ENCODE results near the gene ADARB2. TPM values are rescaled to one million over a fixed set of nuclear protein-coding genes. Genes with fewer than 3 reads are reported as not detected.

ADARB2 gene
- total and polyA plus RNA-seq, 4 experiments from 2014 or later: 13.5 to 14.1 TPM; not detected in 2

- no peak overlapping the region for H3K27ac ChIP-seq (ENCODE audit: low read depth, low read length)
- no peaks in the 10 kb centered on the region for H3K36me3 ChIP-seq (ENCODE audit: insufficient read depth, low read length)
- no peak overlapping the region for H3K27ac Mint-ChIP-seq
- no peaks in the 10 kb centered on the region for H3K4me1 Mint-ChIP-seq
- no peaks in the 10 kb centered on the region for H3K9me3 ChIP-seq (ENCODE audit: control insufficient read depth in 1 of 2, low read length in 2 of 2)
- DNase-seq: no peak
- no peaks in the 10 kb centered on the region for H3K36me3 Mint-ChIP-seq
- no peaks in the 10 kb centered on the region for H3K27me3 ChIP-seq (ENCODE audit: insufficient read depth, low read length)
- no peaks in the 10 kb centered on the region for H3K9me3 Mint-ChIP-seq
- H3K4me1 ChIP-seq (ENCODE audit: insufficient read depth, low read length): no peaks in the 10 kb centered on the region
- CTCF ChIA-PET (ENCODE audit: partially characterized antibody): no interaction called here
- POLR2A ChIA-PET (ENCODE audit: partially characterized antibody): no interaction called here
- intact Hi-C loops (cut with micrococcal nuclease): no loop called here
- no peak overlapping the region for H3K4me3 Mint-ChIP-seq
- no peak overlapping the region for H3K4me3 ChIP-seq (ENCODE audit: low read length in 2 of 2)
- peaks cover 6 to 8% of the 10 kb centered on the region in 2 donors for H3K27me3 Mint-ChIP-seq
Measured at GRCh38 chr10:1483826-1484225, 253.5 kb downstream of the ADARB2 start.

DNA sequence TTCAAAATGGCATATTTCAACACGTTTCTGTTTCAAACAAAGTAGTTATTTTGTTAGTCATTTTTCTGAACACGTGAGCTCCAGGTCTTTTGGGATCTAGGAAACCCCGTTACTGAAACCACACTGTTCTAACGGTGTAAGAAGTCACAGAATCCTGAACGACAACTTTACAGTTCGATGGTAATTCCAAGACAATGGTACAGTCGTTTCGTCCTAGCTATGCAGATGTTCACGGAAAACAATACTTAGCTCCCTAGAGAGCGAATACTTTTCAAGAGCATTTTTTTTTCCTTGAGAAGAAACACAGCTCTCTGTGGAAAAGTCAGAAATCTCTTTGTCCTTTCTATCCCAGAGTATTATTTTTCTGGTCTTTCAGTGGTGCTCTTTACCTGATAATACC lies 254.1 kb downstream of the ADARB2 start:
- DNase-seq: no peak
- CTCF ChIA-PET (ENCODE audit: partially characterized antibody): no interaction called here
- no peaks in the 10 kb centered on the region for H3K27me3 ChIP-seq (ENCODE audit: insufficient read depth, low read length)
- Mint-ChIP-seq H3K9me3 (no peaks in the 10 kb centered on the region), H3K36me3 (no peaks in the 10 kb centered on the region), H3K4me1 (no peaks in the 10 kb centered on the region), H3K27ac (no peak overlapping the region), H3K27me3 (peaks cover 7 to 8% of the 10 kb centered on the region in 2 donors), H3K4me3 (no peak overlapping the region)
- POLR2A ChIA-PET (ENCODE audit: partially characterized antibody): no interaction called here
- H3K4me3 ChIP-seq (ENCODE audit: low read length in 2 of 2): no peak overlapping the region
- no peaks in the 10 kb centered on the region for H3K4me1 ChIP-seq (ENCODE audit: insufficient read depth, low read length)
- H3K36me3 ChIP-seq (ENCODE audit: insufficient read depth, low read length): no peaks in the 10 kb centered on the region
- no peak overlapping the region for H3K27ac ChIP-seq (ENCODE audit: low read depth, low read length)
- intact Hi-C loops (cut with micrococcal nuclease): no loop called here
- H3K9me3 ChIP-seq (ENCODE audit: control insufficient read depth in 1 of 2, low read length in 2 of 2): no peaks in the 10 kb centered on the region

GRCh38 chr10:1477578-1477977 lies 259.7 kb downstream of the ADARB2 start:
- intact Hi-C loops (cut with micrococcal nuclease): no loop called here
- POLR2A ChIA-PET (ENCODE audit: partially characterized antibody): no interaction called here

DNA sequence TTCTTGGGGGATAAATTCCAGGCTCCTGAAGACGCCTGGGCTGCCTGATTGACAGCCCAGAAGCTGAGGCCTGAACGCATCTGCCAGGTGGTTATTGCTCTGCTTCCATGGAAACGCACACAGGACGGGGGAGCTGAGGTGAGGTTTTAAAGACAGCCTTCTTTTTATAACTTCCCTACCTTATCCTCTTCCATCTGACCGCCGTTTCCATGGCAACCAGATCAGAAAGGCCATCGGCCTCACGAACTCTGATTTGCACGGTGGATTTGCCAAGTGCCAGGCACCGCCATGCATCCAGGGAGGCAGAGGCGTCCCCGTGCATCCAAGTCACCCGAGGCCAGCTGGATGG lies 260.9 kb downstream of the ADARB2 start:
- H3K9me3 Mint-ChIP-seq: no peaks in the 10 kb centered on the region
- Histone ChIP-seq H3K9me3 (ENCODE audit: control insufficient read depth in 1 of 2, low read length in 2 of 2) (no peaks in the 10 kb centered on the region), H3K4me1 (ENCODE audit: insufficient read depth, low read length) (no peaks in the 10 kb centered on the region), H3K36me3 (ENCODE audit: insufficient read depth, low read length) (no peaks in the 10 kb centered on the region), H3K4me3 (ENCODE audit: low read length in 2 of 2) (no peak overlapping the region), H3K27ac (ENCODE audit: low read depth, low read length) (no peak overlapping the region), H3K27me3 (ENCODE audit: insufficient read depth, low read length) (no peaks in the 10 kb centered on the region)
- ChIA-PET POLR2A (ENCODE audit: partially characterized antibody) (no interaction called here), CTCF (ENCODE audit: partially characterized antibody) (no interaction called here)
- peaks cover 12 to 18% of the 10 kb centered on the region in 2 donors for H3K27me3 Mint-ChIP-seq
- H3K27ac Mint-ChIP-seq: no peak overlapping the region
- DNase-seq: no peak
- H3K4me1 Mint-ChIP-seq: no peaks in the 10 kb centered on the region
- intact Hi-C loops (cut with micrococcal nuclease): no loop called here
- no peaks in the 10 kb centered on the region for H3K36me3 Mint-ChIP-seq
- no peak overlapping the region for H3K4me3 Mint-ChIP-seq

More at GRCh38 chr10:1477578-1477977, 259.7 kb downstream of the ADARB2 start:
- CTCF ChIA-PET (ENCODE audit: partially characterized antibody): no interaction called here
- H3K27ac Mint-ChIP-seq: no peak overlapping the region
- no peaks in the 10 kb centered on the region for H3K4me1 Mint-ChIP-seq
- Histone ChIP-seq H3K4me3 (ENCODE audit: low read length in 2 of 2) (no peak overlapping the region), H3K4me1 (ENCODE audit: insufficient read depth, low read length) (no peaks in the 10 kb centered on the region), H3K27ac (ENCODE audit: low read depth, low read length) (no peak overlapping the region), H3K27me3 (ENCODE audit: insufficient read depth, low read length) (no peaks in the 10 kb centered on the region), H3K9me3 (ENCODE audit: control insufficient read depth in 1 of 2, low read length in 2 of 2) (no peaks in the 10 kb centered on the region), H3K36me3 (ENCODE audit: insufficient read depth, low read length) (no peaks in the 10 kb centered on the region)
- DNase-seq: no peak
- no peak overlapping the region for H3K4me3 Mint-ChIP-seq
- no peaks in the 10 kb centered on the region for H3K36me3 Mint-ChIP-seq
- peaks cover 14 to 15% of the 10 kb centered on the region in 2 donors for H3K27me3 Mint-ChIP-seq
- no peaks in the 10 kb centered on the region for H3K9me3 Mint-ChIP-seq

- ChIA-PET POLR2A (ENCODE audit: partially characterized antibody) (no interaction called here), CTCF (ENCODE audit: partially characterized antibody) (no interaction called here)
- Mint-ChIP-seq H3K4me1 (no peaks in the 10 kb centered on the region), H3K27me3 (peaks cover 11 to 18% of the 10 kb centered on the region in 2 donors), H3K4me3 (no peak overlapping the region), H3K9me3 (no peaks in the 10 kb centered on the region), H3K36me3 (no peaks in the 10 kb centered on the region), H3K27ac (no peak overlapping the region)
- Histone ChIP-seq H3K36me3 (ENCODE audit: insufficient read depth, low read length) (no peaks in the 10 kb centered on the region), H3K9me3 (ENCODE audit: control insufficient read depth in 1 of 2, low read length in 2 of 2) (no peaks in the 10 kb centered on the region), H3K4me1 (ENCODE audit: insufficient read depth, low read length) (no peaks in the 10 kb centered on the region), H3K27ac (ENCODE audit: low read depth, low read length) (no peak overlapping the region), H3K27me3 (ENCODE audit: insufficient read depth, low read length) (no peaks in the 10 kb centered on the region), H3K4me3 (ENCODE audit: low read length in 2 of 2) (no peak overlapping the region)
- no peak for DNase-seq
- intact Hi-C loops (cut with micrococcal nuclease): no loop called here
Measured at GRCh38 chr10:1475771-1476454, 261.4 kb downstream of the ADARB2 start.

- intact Hi-C loops (cut with micrococcal nuclease): no loop called here
- H3K27me3 Mint-ChIP-seq: peaks cover 11 to 18% of the 10 kb centered on the region in 2 donors
- no peak for DNase-seq
- no peak overlapping the region for H3K27ac ChIP-seq (ENCODE audit: low read depth, low read length)
- H3K4me1 Mint-ChIP-seq: no peaks in the 10 kb centered on the region
- H3K9me3 ChIP-seq (ENCODE audit: control insufficient read depth in 1 of 2, low read length in 2 of 2): no peaks in the 10 kb centered on the region
- H3K27ac Mint-ChIP-seq: no peak overlapping the region
- H3K27me3 ChIP-seq (ENCODE audit: insufficient read depth, low read length): no peaks in the 10 kb centered on the region
- H3K9me3 Mint-ChIP-seq: no peaks in the 10 kb centered on the region
- ChIA-PET CTCF (ENCODE audit: partially characterized antibody) (no interaction called here), POLR2A (ENCODE audit: partially characterized antibody) (no interaction called here)
- H3K4me3 Mint-ChIP-seq: no peak overlapping the region
- H3K4me1 ChIP-seq (ENCODE audit: insufficient read depth, low read length): no peaks in the 10 kb centered on the region
- no peaks in the 10 kb centered on the region for H3K36me3 ChIP-seq (ENCODE audit: insufficient read depth, low read length)
- no peak overlapping the region for H3K4me3 ChIP-seq (ENCODE audit: low read length in 2 of 2)
- no peaks in the 10 kb centered on the region for H3K36me3 Mint-ChIP-seq
Measured at GRCh38 chr10:1475098-1475591, 262.2 kb downstream of the ADARB2 start.

DNA sequence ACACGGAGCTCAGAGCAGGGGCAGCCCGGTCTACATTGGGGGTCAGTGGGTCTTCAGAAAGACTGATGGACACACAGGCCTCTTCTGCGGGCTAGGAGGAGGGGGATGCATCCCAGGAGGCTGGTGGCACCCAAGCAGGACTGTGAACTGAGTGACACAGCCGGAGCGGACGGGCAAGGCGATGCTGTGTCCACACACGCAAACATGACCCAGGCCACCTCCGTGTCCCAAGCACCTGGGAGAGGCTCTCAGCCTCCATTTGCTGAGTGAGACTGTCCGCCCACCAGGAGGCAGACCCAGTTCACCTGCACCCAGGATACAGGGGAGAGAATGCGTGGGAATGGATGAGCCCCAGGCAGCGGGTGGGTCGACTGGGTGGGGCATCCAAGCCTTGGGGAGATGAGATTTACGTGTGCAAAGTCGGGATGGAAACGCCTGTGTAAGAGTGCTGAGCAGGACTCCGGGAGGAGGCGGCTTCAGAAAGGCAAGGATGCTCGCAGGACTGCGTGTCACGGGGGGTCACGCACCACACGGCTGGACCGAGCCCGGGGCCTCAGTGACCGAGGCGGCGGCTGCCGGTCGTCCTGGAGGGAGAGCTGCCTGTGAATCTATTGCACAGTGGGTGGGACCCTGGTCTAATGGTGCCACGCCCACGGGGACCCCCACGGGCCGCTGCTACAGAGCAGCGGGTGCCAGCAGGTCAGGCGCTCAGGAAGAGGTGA lies 262.8 kb downstream of the ADARB2 start:
- no peaks in the 10 kb centered on the region for H3K4me1 Mint-ChIP-seq

More for the DNA sequence above, 262.8 kb downstream of the ADARB2 start:
- Histone ChIP-seq H3K4me1 (ENCODE audit: insufficient read depth, low read length) (no peaks in the 10 kb centered on the region), H3K27ac (ENCODE audit: low read depth, low read length) (no peak overlapping the region), H3K9me3 (ENCODE audit: control insufficient read depth in 1 of 2, low read length in 2 of 2) (no peaks in the 10 kb centered on the region), H3K4me3 (ENCODE audit: low read length in 2 of 2) (no peak overlapping the region), H3K27me3 (ENCODE audit: insufficient read depth, low read length) (no peaks in the 10 kb centered on the region), H3K36me3 (ENCODE audit: insufficient read depth, low read length) (no peaks in the 10 kb centered on the region)
- H3K9me3 Mint-ChIP-seq: no peaks in the 10 kb centered on the region
- H3K4me3 Mint-ChIP-seq: no peak overlapping the region
- POLR2A ChIA-PET (ENCODE audit: partially characterized antibody): no interaction called here
- no peaks in the 10 kb centered on the region for H3K36me3 Mint-ChIP-seq
- H3K27ac Mint-ChIP-seq: no peak overlapping the region
- CTCF ChIA-PET (ENCODE audit: partially characterized antibody): no interaction called here
- H3K27me3 Mint-ChIP-seq: peaks cover 11 to 17% of the 10 kb centered on the region in 2 donors
- no peak for DNase-seq
- intact Hi-C loops (cut with micrococcal nuclease): no loop called here
